GM12891 (cell line): ENCODE measurements around the gene PPP6C. TPM values are rescaled to one million over a fixed set of nuclear protein-coding genes. Genes with fewer than 3 reads are reported as not detected.
"Not testable (repeated sequence)": the region's sequence is repeated elsewhere in the genome, so short reads cannot be mapped to it uniquely, and the experiment has no call there.

Experiments used
- DNase-seq: peaks from one replicate; pipeline ENCODE4 v3.0.0; 2011; ENCODE audit warnings: low spot score; ENCODE audit not compliant: insufficient read length
- FAIRE-seq: peaks from 2 replicates; lab custom pipeline; 2011; peaks lifted over from hg19 to GRCh38; lab: Jason Lieb, UNC
- PAX5 ChIP-seq: IDR thresholded peaks from 2 replicates; pipeline ENCODE4 v1.6.1; 2011; ENCODE audit warnings: low read length, moderate library complexity, mild to moderate bottlenecking; ENCODE audit not compliant: insufficient read depth, severe bottlenecking
- POLR2A ChIP-seq: IDR thresholded peaks from 2 replicates; pipeline ENCODE4 v1.6.1; 2011; ENCODE audit warnings: low read depth, low read length, control low read depth
- POLR2AphosphoS5 ChIP-seq: IDR thresholded peaks from 2 replicates; pipeline ENCODE4 v1.6.1; 2011; ENCODE audit warnings: low read depth, low read length, control low read depth
- POU2F2 ChIP-seq: IDR thresholded peaks from 2 replicates; pipeline ENCODE4 v1.6.1; 2011; ENCODE audit warnings: low read depth, mild to moderate bottlenecking, control low read depth, low read length, moderate library complexity
- SPI1 ChIP-seq: IDR thresholded peaks from 2 replicates; pipeline ENCODE4 v1.6.1; 2011; ENCODE audit warnings: low read depth, low read length, control low read depth
- TAF1 ChIP-seq: IDR thresholded peaks from 2 replicates; pipeline ENCODE4 v1.6.1; 2011; ENCODE audit warnings: low read depth, low read length, control low read depth
- polyA plus RNA-seq: library from polyadenylated mRNA; unstranded; fragments of >200 nt; gene quantifications from one replicate; pipeline ENCODE4 v1.2.1, GENCODE V29; 2012; ENCODE audit warnings: low read depth, missing spikeins, inconsistent platforms; ENCODE audit not compliant: missing spikeins

The PPP6C gene
- 16.1 TPM for polyA plus RNA-seq

DNA sequence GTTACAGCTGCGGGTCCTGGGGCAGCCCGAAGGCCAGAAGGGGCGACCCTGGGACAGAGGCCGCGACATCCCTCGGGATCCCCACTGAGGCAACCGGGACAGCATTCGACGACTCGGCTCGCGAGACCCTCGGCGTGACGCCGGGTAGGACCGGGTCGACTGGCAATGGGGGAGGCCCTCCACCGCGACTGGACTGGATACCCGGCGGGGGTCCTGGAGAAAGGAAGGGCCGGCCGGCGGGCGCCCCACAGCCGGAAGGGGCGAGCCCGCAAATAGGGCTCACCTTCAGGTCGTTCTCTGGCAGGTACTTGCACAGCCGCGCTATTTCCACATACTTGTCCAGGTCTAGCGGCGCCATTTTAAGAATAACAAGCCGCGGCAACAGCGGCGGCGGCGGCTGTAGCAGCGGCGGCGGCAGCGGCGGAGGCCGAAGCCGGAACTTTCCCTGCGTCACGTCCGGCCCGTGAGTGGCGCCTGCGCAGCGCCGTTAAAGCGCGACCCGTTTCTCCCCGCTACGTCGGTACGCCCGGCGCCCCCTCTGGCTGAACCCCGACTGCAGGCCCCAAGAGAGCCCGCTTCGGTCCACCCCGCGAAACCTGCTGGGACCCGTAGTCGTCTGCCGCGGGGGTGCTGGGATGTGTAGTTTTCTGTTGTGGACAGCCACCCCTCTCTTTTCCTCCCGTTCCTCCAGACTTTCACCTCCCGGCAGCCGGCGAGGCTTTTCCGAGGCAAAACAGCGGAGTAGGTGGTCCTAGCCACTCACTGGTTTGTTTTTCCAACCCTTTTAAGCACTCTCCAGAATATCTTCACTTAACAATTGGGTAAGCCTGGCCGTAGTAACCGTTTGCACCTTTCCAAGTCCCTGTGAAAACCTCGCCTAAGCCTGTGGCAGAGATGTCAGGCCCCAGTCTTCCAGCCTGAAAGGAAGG is at the start of gene PPP6C:
TSS of gene PPP6C (minus strand) at position 443 of the 929 bp plus-strand sequence. CDS start at position 358, 85 bp downstream.
- FAIRE-seq (peak; percentile 92), DNase-seq (peak; percentile 96)
- TF ChIP-seq POLR2A = peak; percentile 54; the same call in 1 of the 2 replicates
- peak; percentile 77 for TF ChIP-seq TAF1
- TF ChIP-seq POLR2AphosphoS5 = peak; percentile 67
- TF ChIP-seq SPI1 = no peak
- TF ChIP-seq POU2F2 = no peak
- no peak for TF ChIP-seq PAX5

DNA sequence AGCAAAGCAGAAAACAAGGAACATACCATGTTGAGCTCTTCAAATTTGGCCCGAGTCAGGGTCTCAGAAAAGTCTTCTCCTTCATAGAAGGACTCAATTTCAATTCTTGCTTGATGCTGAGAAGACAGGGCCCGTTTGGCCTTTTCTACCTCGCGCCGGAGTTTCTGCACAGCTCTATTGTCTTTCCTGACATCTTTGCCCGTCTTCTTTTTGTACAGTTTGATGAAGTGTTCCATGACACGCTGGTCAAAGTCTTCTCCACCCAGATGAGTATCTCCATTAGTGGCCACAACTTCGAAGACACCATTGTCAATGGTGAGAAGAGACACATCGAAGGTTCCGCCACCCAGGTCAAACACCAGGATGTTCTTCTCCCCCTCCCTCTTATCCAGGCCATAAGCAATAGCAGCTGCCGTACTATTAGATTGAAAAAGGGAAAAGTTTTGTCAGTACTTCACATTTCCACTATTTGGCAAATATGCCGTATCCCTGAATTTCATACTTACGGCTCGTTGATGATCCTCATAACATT is 49.4 kb upstream of the PPP6C start:
- FAIRE-seq = no peak
- TF ChIP-seq TAF1 (no peak), POLR2A (no peak), POLR2AphosphoS5 (no peak)
- no peak for DNase-seq

DNA sequence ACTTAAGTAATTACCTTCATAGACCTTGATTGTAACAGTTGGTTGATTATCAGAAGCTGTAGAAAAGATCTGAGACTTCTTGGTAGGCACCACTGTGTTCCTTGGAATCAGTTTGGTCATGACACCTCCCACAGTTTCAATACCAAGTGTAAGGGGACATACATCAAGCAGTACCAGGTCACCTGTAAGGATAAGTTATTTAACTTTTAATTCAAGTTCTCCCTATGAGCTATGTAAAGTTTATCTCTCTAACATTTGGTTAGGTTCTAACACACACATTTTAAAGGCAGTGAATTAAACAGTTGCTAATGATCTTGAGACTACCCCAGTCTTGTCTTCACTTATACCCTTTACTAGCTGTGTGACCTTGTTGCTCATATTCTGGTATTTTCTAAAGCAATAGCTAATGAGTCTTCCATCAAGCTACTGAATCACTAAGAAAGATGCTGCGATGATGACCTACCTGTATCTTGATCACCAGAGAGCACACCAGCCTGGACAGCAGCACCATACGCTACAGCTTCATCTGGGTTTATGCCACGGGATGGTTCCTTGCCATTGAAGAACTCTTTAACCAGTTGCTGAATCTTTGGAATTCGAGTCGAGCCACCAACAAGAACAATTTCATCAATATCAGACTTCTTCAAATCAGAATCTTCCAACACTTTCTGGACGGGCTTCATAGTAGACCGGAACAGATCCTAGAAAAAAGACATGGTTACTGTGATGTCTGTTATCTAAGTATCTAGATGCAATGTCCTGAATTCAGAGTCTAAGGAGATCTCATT is 48.7 kb upstream of the PPP6C start:
- FAIRE-seq (no peak), DNase-seq (no peak)
- TF ChIP-seq POU2F2 = no peak
- TF ChIP-seq POLR2A = no peak
- no peak for TF ChIP-seq PAX5
- no peak for TF ChIP-seq POLR2AphosphoS5
- TF ChIP-seq SPI1 = no peak
- TF ChIP-seq TAF1 = no peak

DNA sequence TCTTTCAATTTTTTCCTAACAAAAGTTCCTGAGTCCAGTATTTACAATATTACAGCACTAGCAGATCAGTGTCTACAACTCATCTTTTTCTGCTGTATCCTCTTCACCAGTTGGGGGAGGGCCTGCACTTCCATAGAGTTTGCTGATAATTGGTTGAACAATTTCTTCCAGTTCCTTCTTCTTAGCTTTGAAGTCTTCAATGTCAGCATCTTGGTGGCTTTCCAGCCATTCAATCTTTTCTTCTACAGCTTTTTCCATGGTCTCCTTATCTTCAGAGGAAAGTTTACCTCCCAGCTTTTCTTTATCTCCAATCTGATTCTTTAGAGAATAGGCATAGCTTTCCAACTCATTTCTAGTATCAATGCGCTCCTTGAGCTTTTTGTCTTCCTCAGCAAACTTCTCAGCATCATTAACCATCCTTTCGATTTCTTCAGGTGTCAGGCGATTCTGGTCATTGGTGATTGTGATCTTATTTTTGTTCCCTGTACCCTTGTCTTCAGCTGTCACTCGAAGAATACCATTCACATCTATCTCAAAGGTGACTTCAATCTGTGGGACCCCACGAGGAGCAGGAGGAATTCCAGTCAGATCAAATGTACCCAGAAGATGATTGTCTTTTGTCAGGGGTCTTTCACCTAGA is 47.0 kb upstream of the PPP6C start:
- DNase-seq, FAIRE-seq: not testable (repeated sequence)

DNA sequence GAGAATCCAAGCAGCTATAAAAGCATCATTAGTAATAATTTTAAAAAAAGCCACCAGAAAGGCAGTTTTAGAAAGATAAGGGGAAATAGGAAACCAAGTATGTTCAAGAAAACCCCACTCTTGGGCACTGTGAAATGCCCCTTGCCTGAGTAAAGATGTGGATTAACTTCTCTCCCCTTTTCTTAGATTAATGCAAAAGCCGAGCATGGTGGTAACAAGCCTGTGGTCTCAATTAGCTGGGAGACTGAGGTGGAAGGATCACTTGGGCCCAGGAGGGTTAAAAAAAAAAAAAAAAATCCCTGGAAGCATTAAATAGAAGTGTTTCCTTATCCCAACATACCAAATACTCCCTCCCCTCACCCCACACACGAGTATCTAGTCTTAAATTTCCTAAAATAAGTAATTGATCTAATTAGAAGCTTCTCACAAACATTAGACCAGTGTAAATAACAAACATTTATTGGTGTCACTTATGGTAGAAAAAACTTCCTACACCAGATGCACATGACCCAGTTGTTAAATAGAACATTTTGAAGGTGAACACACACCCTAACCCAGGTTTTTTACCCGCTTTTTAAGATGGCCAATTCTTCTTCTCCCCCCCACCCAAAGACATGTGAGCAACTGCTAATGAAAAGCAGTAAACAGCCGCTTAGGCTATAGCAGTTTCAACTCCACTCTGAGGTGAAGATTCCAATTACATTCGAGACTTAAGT is 46.4 kb upstream of the PPP6C start:
- TF ChIP-seq POU2F2 = no peak
- TF ChIP-seq SPI1 = no peak
- TF ChIP-seq POLR2AphosphoS5 = no peak
- no peak; the same call in 1 of the 2 replicates for TF ChIP-seq POLR2A
- no peak for TF ChIP-seq TAF1
- no peak for TF ChIP-seq PAX5
- no peak for DNase-seq
- no peak for FAIRE-seq

DNA sequence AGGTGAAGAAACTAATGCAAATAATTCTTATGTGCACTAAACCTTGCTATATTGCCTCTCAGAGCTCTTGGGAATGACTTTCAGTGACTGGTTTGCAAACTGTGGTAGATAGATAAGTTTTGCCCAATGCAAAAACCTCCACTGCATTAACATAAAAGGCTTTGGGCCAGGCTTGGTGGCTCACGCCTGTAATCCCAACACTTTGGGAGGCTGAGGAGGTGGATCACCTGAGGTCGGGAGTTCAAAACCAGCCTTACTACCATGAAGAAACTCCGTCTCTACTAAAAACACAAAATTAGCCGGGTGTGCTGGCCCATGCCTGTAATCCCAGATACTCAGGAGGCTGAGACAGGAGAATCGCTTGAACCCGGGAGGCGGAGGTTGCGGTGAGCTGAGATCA is 44.5 kb upstream of the PPP6C start:
- DNase-seq, FAIRE-seq: not testable (repeated sequence)

DNA sequence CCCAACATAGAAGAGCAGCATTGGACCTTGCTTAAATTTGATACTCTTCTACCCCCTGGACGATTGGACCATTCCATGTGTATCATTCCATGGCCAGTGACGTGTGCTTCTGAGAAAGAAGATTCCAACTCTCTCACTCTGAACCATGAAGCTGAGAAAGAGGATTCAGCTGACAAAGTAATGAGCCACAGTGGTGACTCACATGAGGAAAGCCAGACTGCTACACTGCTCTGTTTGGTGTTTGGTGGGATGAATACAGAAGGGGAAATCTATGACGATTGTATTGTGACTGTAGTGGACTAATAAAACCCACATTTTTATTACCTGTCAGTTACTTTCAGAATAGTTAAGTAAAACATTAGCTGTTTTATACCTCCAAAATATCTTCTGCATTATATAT is 44.1 kb upstream of the PPP6C start:
- no peak for TF ChIP-seq PAX5
- TF ChIP-seq SPI1 = no peak
- no peak for TF ChIP-seq TAF1
- TF ChIP-seq POLR2AphosphoS5 = no peak
- TF ChIP-seq POU2F2 = no peak
- no peak for TF ChIP-seq POLR2A
- DNase-seq = no peak
- FAIRE-seq = no peak

DNA sequence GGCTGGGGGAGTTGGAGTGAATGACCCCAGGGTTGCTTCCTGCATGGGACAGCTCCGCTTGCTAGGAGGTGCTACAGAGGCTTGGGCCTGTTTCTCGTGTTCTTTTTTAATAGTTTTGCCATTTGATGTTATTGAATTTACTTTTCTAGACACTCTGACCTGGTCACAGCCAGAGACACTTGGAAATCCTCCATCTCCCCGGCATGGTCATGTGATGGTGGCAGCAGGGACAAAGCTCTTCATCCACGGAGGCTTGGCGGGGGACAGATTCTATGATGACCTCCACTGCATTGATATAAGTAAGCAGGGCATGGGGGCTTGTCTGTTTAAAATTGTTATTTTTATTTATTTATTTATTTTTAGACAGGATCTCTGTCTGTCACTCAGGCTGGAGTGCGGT is 38.2 kb upstream of the PPP6C start:
- no peak for DNase-seq
- no peak for TF ChIP-seq POLR2AphosphoS5
- TF ChIP-seq TAF1 = no peak
- TF ChIP-seq POLR2A = no peak
- no peak for TF ChIP-seq PAX5
- no peak for TF ChIP-seq POU2F2
- TF ChIP-seq SPI1 = no peak
- no peak for FAIRE-seq

DNA sequence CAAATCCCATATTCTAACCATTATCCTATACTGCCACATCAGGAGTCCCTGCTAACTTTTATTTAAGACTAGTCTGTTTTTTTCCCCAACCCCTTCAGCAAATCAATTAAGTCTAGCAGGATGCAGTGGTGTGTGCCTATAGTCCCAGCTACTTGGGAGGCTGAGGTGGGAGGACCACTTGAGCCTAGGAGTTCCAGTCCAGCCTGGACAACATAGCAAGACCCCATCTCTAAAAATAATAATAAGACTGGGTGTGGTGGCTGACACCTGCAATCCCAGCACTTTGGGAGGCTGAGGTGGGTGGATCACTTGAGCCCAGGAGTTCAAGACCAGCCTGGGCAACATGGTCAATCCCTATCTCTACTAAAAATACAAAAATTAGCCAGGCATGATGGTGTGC is 35.3 kb upstream of the PPP6C start:
- not testable (repeated sequence) for FAIRE-seq, DNase-seq

DNA sequence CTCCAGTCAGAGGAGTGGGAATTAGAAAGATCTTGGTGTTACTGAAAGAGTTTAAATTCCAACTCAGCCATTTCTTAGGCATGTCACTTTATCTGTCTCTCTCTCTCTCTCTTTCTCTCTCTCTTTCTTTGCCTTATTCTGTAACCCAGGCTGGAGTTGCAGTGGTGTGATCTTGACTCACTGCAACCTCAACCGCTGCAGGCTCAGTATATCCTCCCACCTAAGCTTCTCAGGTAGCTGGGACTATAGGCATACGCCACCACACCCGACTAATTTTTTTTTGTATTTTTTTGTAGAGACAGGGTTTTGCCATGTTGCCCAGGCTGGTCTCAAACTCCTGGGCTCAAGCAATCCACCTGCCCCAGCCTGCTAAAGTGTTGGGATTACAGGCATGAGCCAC is 29.0 kb upstream of the PPP6C start:
- DNase-seq = no peak
- TF ChIP-seq POLR2AphosphoS5 (no peak), PAX5 (no peak), POLR2A (no peak), TAF1 (no peak), SPI1 (no peak), POU2F2 (no peak)
- no peak for FAIRE-seq
